Stimulated activated CD4-positive, alpha-beta T cell treated with anti-CD3 and anti-CD28 coated beads, Interleukin-4, amount 100 ng/mL, for 48 hours (primary cell): ENCODE measurements around the gene CFAP74.

Experiments
- DNase-seq, 2 donors: peaks; one replicate each; pipeline ENCODE4 v3.0.0-alpha.2; 2020; ENCODE audit warnings: low read depth in 2 of 2

Gene CFAP74

DNA sequence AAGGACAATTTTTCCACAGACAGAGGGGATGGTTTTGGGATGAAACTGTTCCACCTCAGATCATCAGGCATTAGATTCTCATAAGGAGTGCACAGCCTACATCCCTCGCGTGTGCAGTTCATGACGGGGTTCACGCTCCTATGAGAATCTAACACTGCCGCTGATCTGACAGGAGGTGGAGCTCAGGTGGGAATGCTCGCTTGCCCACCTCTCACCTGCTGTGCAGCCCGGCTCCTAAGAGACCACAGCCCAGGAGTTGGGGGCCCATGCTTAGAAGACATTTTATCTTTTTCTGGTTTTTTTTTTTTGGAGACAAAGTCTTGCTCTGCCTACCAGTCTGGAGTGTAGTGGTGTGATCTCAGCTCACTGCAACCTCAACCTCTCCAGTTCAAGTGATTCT, 128.7 kb downstream of the CFAP74 start:
- DNase-seq, result no peak

GRCh38 chr1:1873186-1873585, 130.4 kb downstream of the CFAP74 start:
- DNase-seq, result no peak

DNA sequence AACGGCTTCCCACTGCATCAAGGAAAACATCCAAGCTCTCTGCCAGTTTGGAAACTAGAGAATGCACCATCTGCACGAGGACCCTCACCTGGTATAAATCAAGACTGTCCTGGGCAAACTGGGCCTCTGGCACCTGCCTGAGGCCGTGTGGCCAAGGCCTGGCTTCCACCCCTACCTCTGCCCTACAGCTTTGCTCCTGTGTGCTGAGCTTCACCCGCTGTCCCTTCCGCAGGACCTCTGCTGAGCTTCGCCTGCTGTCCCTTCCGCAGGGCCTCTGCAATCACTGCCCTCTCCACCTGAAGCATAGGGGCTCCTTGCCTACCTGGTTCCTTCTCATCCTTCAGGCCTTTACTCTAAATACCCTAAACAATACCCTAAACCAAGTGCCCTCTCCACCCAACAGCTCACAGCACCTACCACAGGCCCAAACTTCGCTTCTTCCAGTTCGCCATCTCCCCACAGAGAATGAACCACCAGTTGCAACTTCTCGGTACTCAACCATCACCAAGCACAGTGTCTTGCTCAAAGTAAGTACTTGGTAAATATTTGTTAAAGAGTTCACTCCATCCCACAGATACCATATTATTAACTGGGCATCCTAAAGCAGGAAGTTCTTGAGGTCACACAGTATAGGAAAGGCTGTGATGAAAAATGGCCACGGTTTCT, 131.1 kb downstream of the CFAP74 start:
- DNase-seq, result no peak
